ENCODE results near the gene XIRP2. TPM values are rescaled to one million over a fixed set of nuclear protein-coding genes. Genes with fewer than 3 reads are reported as not detected.

The XIRP2 gene
- total RNA-seq, 1 experiment from 2014 or later: not detected

GRCh38 chr2:166926657-166927056, 38.4 kb downstream of the XIRP2 start:
- no peak overlapping the region for H3K27ac Mint-ChIP-seq (ENCODE audit: unreplicated experiment)
- CTCF ChIA-PET: no interaction called here
- BruUV-seq (replicated peaks): no TSS peak
- H3K36me3 Mint-ChIP-seq (ENCODE audit: insufficient read depth, unreplicated experiment): no peaks in the 10 kb centered on the region
- intact Hi-C loops (cut with micrococcal nuclease; ENCODE audit: unreplicated experiment): no loop called here
- no peak for TF ChIP-seq CTCF (IDR thresholded peaks at IDR 0.05; ENCODE audit: unreplicated experiment)
- no peaks in the 10 kb centered on the region for H3K27me3 Mint-ChIP-seq (ENCODE audit: unreplicated experiment)
- no peak for DNase-seq
- peaks cover 4% of the 10 kb centered on the region for H3K9me3 Mint-ChIP-seq (ENCODE audit: low read depth, unreplicated experiment)
- H3K4me3 Mint-ChIP-seq (ENCODE audit: low read depth, unreplicated experiment): no peak overlapping the region
- no peaks in the 10 kb centered on the region for H3K4me1 Mint-ChIP-seq (ENCODE audit: low read depth, unreplicated experiment)

GRCh38 chr2:166932032-166932431, 43.8 kb downstream of the XIRP2 start:
- Mint-ChIP-seq H3K27ac (ENCODE audit: unreplicated experiment) (no peak overlapping the region), H3K27me3 (ENCODE audit: unreplicated experiment) (no peaks in the 10 kb centered on the region), H3K4me1 (ENCODE audit: low read depth, unreplicated experiment) (no peaks in the 10 kb centered on the region), H3K9me3 (ENCODE audit: low read depth, unreplicated experiment) (peaks cover 8% of the 10 kb centered on the region), H3K4me3 (ENCODE audit: low read depth, unreplicated experiment) (no peak overlapping the region), H3K36me3 (ENCODE audit: insufficient read depth, unreplicated experiment) (no peaks in the 10 kb centered on the region)
- CTCF ChIA-PET: interaction anchor here (0.7 kb wide), 1 partner anchor 359 kb away, joined by 3 read pairs; no protein-coding TSS in a partner anchor
- DNase-seq: no peak
- intact Hi-C loops (cut with micrococcal nuclease; ENCODE audit: unreplicated experiment): no loop called here
- TF ChIP-seq CTCF (IDR thresholded peaks at IDR 0.05; ENCODE audit: unreplicated experiment): no peak
- no TSS peak for BruUV-seq (replicated peaks)

- Mint-ChIP-seq H3K9me3 (ENCODE audit: low read depth, unreplicated experiment) (peaks cover 10% of the 10 kb centered on the region), H3K4me1 (ENCODE audit: low read depth, unreplicated experiment) (no peaks in the 10 kb centered on the region), H3K4me3 (ENCODE audit: low read depth, unreplicated experiment) (no peak overlapping the region), H3K27me3 (ENCODE audit: unreplicated experiment) (no peaks in the 10 kb centered on the region), H3K36me3 (ENCODE audit: insufficient read depth, unreplicated experiment) (no peaks in the 10 kb centered on the region), H3K27ac (ENCODE audit: unreplicated experiment) (no peak overlapping the region)
- no peak for TF ChIP-seq CTCF (IDR thresholded peaks at IDR 0.05; ENCODE audit: unreplicated experiment)
- no peak for DNase-seq
- intact Hi-C loops (cut with micrococcal nuclease; ENCODE audit: unreplicated experiment): no loop called here
- CTCF ChIA-PET: no interaction called here
- no TSS peak for BruUV-seq (replicated peaks)
Measured at GRCh38 chr2:166934817-166935216, 46.5 kb downstream of the XIRP2 start.

GRCh38 chr2:166942377-166942776, 54.1 kb downstream of the XIRP2 start:
- CTCF ChIA-PET: no interaction called here
- intact Hi-C loops (cut with micrococcal nuclease; ENCODE audit: unreplicated experiment): no loop called here
- TF ChIP-seq CTCF (IDR thresholded peaks at IDR 0.05; ENCODE audit: unreplicated experiment): no peak
- no peak for DNase-seq
- BruUV-seq (replicated peaks): no TSS peak
- Mint-ChIP-seq H3K4me1 (ENCODE audit: low read depth, unreplicated experiment) (no peaks in the 10 kb centered on the region), H3K27ac (ENCODE audit: unreplicated experiment) (no peak overlapping the region), H3K9me3 (ENCODE audit: low read depth, unreplicated experiment) (peaks cover 10% of the 10 kb centered on the region), H3K27me3 (ENCODE audit: unreplicated experiment) (no peaks in the 10 kb centered on the region), H3K4me3 (ENCODE audit: low read depth, unreplicated experiment) (no peak overlapping the region), H3K36me3 (ENCODE audit: insufficient read depth, unreplicated experiment) (no peaks in the 10 kb centered on the region)

Measured in Calu3 (cell line).